Mesenchymal stem cell (in vitro differentiated cells and primary cell): ENCODE data around the gene MFSD6.
"Not testable (repeated sequence)": the region's sequence is repeated elsewhere in the genome, so short reads cannot be mapped to it uniquely, and the experiment has no call there.

Experiments
- DNase-seq: peaks from one replicate; pipeline ENCODE4 v3.0.0-alpha.2; 2013
- H2AFZ ChIP-seq: one replicate; pipeline ENCODE4 v1.6.1; 2013; ENCODE audit warnings: low read depth, mild to moderate bottlenecking, control low read depth, inconsistent platforms, low read length, moderate library complexity
- H2AK5ac ChIP-seq: 2 replicates; pipeline ENCODE4 v1.6.1; 2013; ENCODE audit warnings: low read length, moderate library complexity, mild to moderate bottlenecking, inconsistent platforms; ENCODE audit not compliant: severe bottlenecking
- H2BK120ac ChIP-seq: one replicate; pipeline ENCODE4 v1.6.1; 2013; ENCODE audit warnings: low read depth, mild to moderate bottlenecking, inconsistent platforms, low read length, moderate library complexity
- H2BK12ac ChIP-seq, 2 experiments: one replicate each; pipeline ENCODE4 v1.6.1; 2013; ENCODE audit warnings: inconsistent platforms in 2 of 2, low read length in 2 of 2, mild to moderate bottlenecking in 2 of 2, moderate library complexity in 2 of 2, control low read depth in 1 of 2
- H2BK15ac ChIP-seq: one replicate; pipeline ENCODE4 v1.6.1; 2013; ENCODE audit warnings: mild to moderate bottlenecking, low read depth, inconsistent platforms; ENCODE audit not compliant: poor library complexity, severe bottlenecking
- H2BK5ac ChIP-seq: 2 replicates; pipeline ENCODE4 v1.6.1; 2013; ENCODE audit warnings: low read depth, mild to moderate bottlenecking, low read length, control low read depth, inconsistent platforms; ENCODE audit not compliant: poor library complexity, severe bottlenecking
- H3K14ac ChIP-seq, 2 experiments: one replicate each; pipeline ENCODE4 v1.6.1; 2013; ENCODE audit warnings: inconsistent platforms in 2 of 2, low read length in 2 of 2, control low read depth in 1 of 2, mild to moderate bottlenecking in 1 of 2, moderate library complexity in 1 of 2
- H3K18ac ChIP-seq, 2 experiments: one replicate each; pipeline ENCODE4 v1.6.1; 2013; ENCODE audit warnings: inconsistent platforms in 2 of 2, low read length in 2 of 2, control low read depth in 1 of 2, low read depth in 1 of 2, mild to moderate bottlenecking in 1 of 2
- H3K23ac ChIP-seq, 2 experiments: one replicate each; pipeline ENCODE4 v1.6.1; 2013; ENCODE audit warnings: inconsistent platforms in 2 of 2, low read length in 2 of 2, mild to moderate bottlenecking in 2 of 2, moderate library complexity in 2 of 2, control low read depth in 1 of 2
- H3K27ac ChIP-seq: 2 replicates; pipeline ENCODE4 v1.5.1; 2013; ENCODE audit warnings: mild to moderate bottlenecking, moderate library complexity, low read length, control low read depth, inconsistent platforms; ENCODE audit not compliant: poor library complexity, severe bottlenecking
- H3K27me3 ChIP-seq, 2 experiments: 2 replicates each; pipeline versions ENCODE4 v1.6.1 to v1.7.0; 2013; ENCODE audit warnings: low read length in 2 of 2, mild to moderate bottlenecking in 2 of 2, moderate library complexity in 2 of 2, control low read depth in 1 of 2, inconsistent platforms in 1 of 2; ENCODE audit not compliant: control insufficient read depth in 1 of 2, insufficient read depth in 1 of 2
- H3K36me3 ChIP-seq, 2 experiments: 2 replicates each; pipeline versions ENCODE4 v1.6.1 to v1.7.0; 2013; ENCODE audit warnings: low read length in 2 of 2, control low read depth in 1 of 2, inconsistent platforms in 1 of 2, low read depth in 1 of 2, mild to moderate bottlenecking in 1 of 2; ENCODE audit not compliant: insufficient read depth in 2 of 2, control insufficient read depth in 1 of 2
- H3K4ac ChIP-seq, 2 experiments: one replicate each; pipeline ENCODE4 v1.6.1; 2013; ENCODE audit warnings: inconsistent platforms in 2 of 2, low read length in 2 of 2, mild to moderate bottlenecking in 2 of 2, moderate library complexity in 2 of 2, control low read depth in 1 of 2, low read depth in 1 of 2
- H3K4me1 ChIP-seq: 2 replicates; pipeline ENCODE4 v1.6.1; 2013; ENCODE audit warnings: low read depth, low read length, control low read depth; ENCODE audit not compliant: control insufficient read depth, insufficient read depth
- H3K4me2 ChIP-seq: 2 replicates; pipeline ENCODE4 v1.6.1; 2013; ENCODE audit warnings: low read length, mild to moderate bottlenecking, inconsistent platforms; ENCODE audit not compliant: poor library complexity, severe bottlenecking
- H3K4me3 ChIP-seq, 2 experiments: 2 replicates each; pipeline versions ENCODE4 v1.5.1 to v1.7.0; 2013; ENCODE audit warnings: low read length in 2 of 2, mild to moderate bottlenecking in 2 of 2, control low read depth in 1 of 2, low read depth in 1 of 2; ENCODE audit not compliant: insufficient read depth in 1 of 2
- H3K79me1 ChIP-seq: replicated peaks from 2 replicates; pipeline ENCODE4 v1.6.1; 2013; ENCODE audit warnings: mild to moderate bottlenecking, control low read depth, low read length, inconsistent platforms; ENCODE audit not compliant: poor library complexity, severe bottlenecking
- H3K9ac ChIP-seq: 2 replicates; pipeline ENCODE4 v1.7.0; 2013; ENCODE audit warnings: mild to moderate bottlenecking, low read length, moderate library complexity
- H3K9me3 ChIP-seq: 2 replicates; pipeline ENCODE4 v1.7.0; 2013; ENCODE audit warnings: mild to moderate bottlenecking, low read length; ENCODE audit not compliant: control insufficient read depth
- H4K8ac ChIP-seq: one replicate; pipeline ENCODE4 v1.6.1; 2013; ENCODE audit warnings: inconsistent platforms, mild to moderate bottlenecking, low read length, moderate library complexity
- H4K91ac ChIP-seq: one replicate; pipeline ENCODE4 v1.6.1; 2013; ENCODE audit warnings: mild to moderate bottlenecking, low read length, inconsistent platforms
- WGBS: methylation state at CpG from one replicate; pipeline ENCODE4 v1.1.7; 2013; ENCODE audit warnings: mixed read lengths; 5-methylcytosine and 5-hydroxymethylcytosine counted together

MFSD6 gene

DNA sequence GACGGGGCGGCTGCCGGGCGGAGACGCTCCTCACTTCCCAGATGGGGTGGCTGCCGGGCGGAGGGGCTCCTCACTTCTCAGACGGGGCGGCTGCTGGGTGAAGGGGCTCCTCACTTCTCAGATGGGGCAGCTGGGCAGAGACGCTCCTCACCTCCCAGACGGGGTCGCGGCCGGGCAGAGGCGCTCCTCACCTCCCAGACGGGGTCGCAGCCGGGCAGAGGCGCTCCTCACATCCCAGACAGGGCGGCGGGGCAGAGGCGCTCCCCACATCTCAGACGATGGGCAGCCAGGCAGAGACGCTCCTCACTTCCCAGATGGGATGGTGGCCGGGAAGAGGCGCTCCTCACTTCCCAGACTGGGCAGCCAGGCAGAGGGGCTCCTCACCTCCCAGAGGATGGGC lies 22.7 kb downstream of the MFSD6 start:
- H2AK5ac ChIP-seq, H2BK15ac ChIP-seq, H3K4me1 ChIP-seq, DNase-seq, H3K36me3 ChIP-seq, H4K91ac ChIP-seq, H3K14ac ChIP-seq, H3K4ac ChIP-seq, H3K9ac ChIP-seq, H3K27ac ChIP-seq, H3K23ac ChIP-seq, H3K27me3 ChIP-seq, H2BK120ac ChIP-seq, H2BK12ac ChIP-seq, H3K9me3 ChIP-seq, H4K8ac ChIP-seq, H3K4me2 ChIP-seq, H3K79me1 ChIP-seq, H2BK5ac ChIP-seq, H3K4me3 ChIP-seq, H3K18ac ChIP-seq, H2AFZ ChIP-seq: not testable (repeated sequence)
- 98% methylated on average over 21 of the region's 26 CpGs for WGBS

GRCh38 chr2:190431907-190432306 lies 23.8 kb downstream of the MFSD6 start:
- H3K36me3 ChIP-seq = peaks cover 8 to 15% of the 10 kb centered on the region in 2 experiments
- H3K9me3 ChIP-seq = no peaks in the 10 kb centered on the region
- H3K4ac ChIP-seq = no peak overlapping the region
- H2BK15ac ChIP-seq = no peak overlapping the region
- no peak overlapping the region for H4K91ac ChIP-seq
- no peaks in the 10 kb centered on the region for H3K4me1 ChIP-seq
- no peak overlapping the region for H3K14ac ChIP-seq
- H3K27ac ChIP-seq = no peak overlapping the region
- no peak overlapping the region for H2BK5ac ChIP-seq
- H2BK12ac ChIP-seq = no peak overlapping the region
- no peak for DNase-seq
- H4K8ac ChIP-seq = no peak overlapping the region
- H3K18ac ChIP-seq = no peak overlapping the region
- H3K79me1 ChIP-seq = peaks cover 3% of the 10 kb centered on the region
- H3K4me2 ChIP-seq = no peak overlapping the region
- no peaks in the 10 kb centered on the region for H3K27me3 ChIP-seq
- H3K23ac ChIP-seq = no peak overlapping the region
- H2BK120ac ChIP-seq = no peak overlapping the region
- H2AFZ ChIP-seq = no peak overlapping the region
- H3K9ac ChIP-seq = no peak overlapping the region
- H3K4me3 ChIP-seq = no peak overlapping the region
- H2AK5ac ChIP-seq = no peak overlapping the region

- Histone ChIP-seq H3K23ac (no peak overlapping the region), H3K18ac (no peak overlapping the region), H3K9me3 (no peaks in the 10 kb centered on the region), H3K4me2 (no peak overlapping the region), H2BK5ac (no peak overlapping the region), H3K27me3 (no peaks in the 10 kb centered on the region), H2AFZ (no peak overlapping the region), H3K36me3 (peaks cover 10 to 19% of the 10 kb centered on the region in 2 experiments), H2BK120ac (no peak overlapping the region), H3K79me1 (no peaks in the 10 kb centered on the region), H4K8ac (no peak overlapping the region), H3K27ac (no peak overlapping the region), H3K4me3 (no peak overlapping the region), H3K4ac (no peak overlapping the region), H2BK15ac (no peak overlapping the region), H4K91ac (no peak overlapping the region), H3K14ac (no peak overlapping the region), H2AK5ac (no peak overlapping the region), H2BK12ac (no peak overlapping the region), H3K9ac (no peak overlapping the region), H3K4me1 (no peaks in the 10 kb centered on the region)
- no peak for DNase-seq
- 100% methylated on average over 4 of the region's 5 CpGs for WGBS
Observed at GRCh38 chr2:190432567-190433231, 24.5 kb downstream of the MFSD6 start.

GRCh38 chr2:190435031-190435670 lies 27.0 kb downstream of the MFSD6 start:
- no peaks in the 10 kb centered on the region for H3K9me3 ChIP-seq
- 100% methylated on average over 1 of the region's 2 CpGs for WGBS
- no peak overlapping the region for H2BK15ac ChIP-seq
- no peak overlapping the region for H4K91ac ChIP-seq
- DNase-seq = no peak
- H2BK120ac ChIP-seq = no peak overlapping the region
- H3K4me2 ChIP-seq = no peak overlapping the region
- no peak overlapping the region for H3K23ac ChIP-seq
- H3K4me1 ChIP-seq = no peaks in the 10 kb centered on the region
- no peak overlapping the region for H2AK5ac ChIP-seq
- H3K18ac ChIP-seq = no peak overlapping the region
- H4K8ac ChIP-seq = no peak overlapping the region
- no peaks in the 10 kb centered on the region for H3K27me3 ChIP-seq
- H3K9ac ChIP-seq = no peak overlapping the region
- no peaks in the 10 kb centered on the region for H3K79me1 ChIP-seq
- no peak overlapping the region for H3K4me3 ChIP-seq
- H3K36me3 ChIP-seq = peaks cover 10 to 21% of the 10 kb centered on the region in 2 experiments
- no peak overlapping the region for H3K27ac ChIP-seq
- H2BK12ac ChIP-seq = no peak overlapping the region
- no peak overlapping the region for H2BK5ac ChIP-seq
- no peak overlapping the region for H3K14ac ChIP-seq
- no peak overlapping the region for H3K4ac ChIP-seq
- no peak overlapping the region for H2AFZ ChIP-seq
